Left ventricle myocardium superior (tissue), 1 donor: Measurements from ENCODE around the gene CALD1. TPM values are rescaled to one million over a fixed set of nuclear protein-coding genes. Genes with fewer than 3 reads are reported as not detected.

Experiments used
- ATAC-seq: fragments of 200-7000 bp; cut with Tn5 transposase; one replicate; pipeline ENCODE4 v1.9.1; 2020; ENCODE audit warnings: mild to moderate bottlenecking, moderate library complexity
- DNase-seq: peaks from one replicate; pipeline ENCODE4 v3.0.0-alpha.2; 2020
- intact Hi-C: fragments of 100-400 bp; cut with micrococcal nuclease; formaldehyde crosslinking; loops from one replicate; pipeline ENCODE4 v1.11.0; 2022
- total RNA-seq: library from RNA; stranded (reverse); fragmentation: NEBNext Ultra II Directional; extraction: Animal tissue kit (Norgen Biotek cat#: 25700); gene quantifications from one replicate; pipeline ENCODE4 v1.2.1, GENCODE V29; 2021
- donor health status: DM: no; HTN: yes; CAD: no; lungs with severe emphysema.

Gene CALD1
- total RNA-seq, 1 donor from 2014 or later: 118 TPM

DNA sequence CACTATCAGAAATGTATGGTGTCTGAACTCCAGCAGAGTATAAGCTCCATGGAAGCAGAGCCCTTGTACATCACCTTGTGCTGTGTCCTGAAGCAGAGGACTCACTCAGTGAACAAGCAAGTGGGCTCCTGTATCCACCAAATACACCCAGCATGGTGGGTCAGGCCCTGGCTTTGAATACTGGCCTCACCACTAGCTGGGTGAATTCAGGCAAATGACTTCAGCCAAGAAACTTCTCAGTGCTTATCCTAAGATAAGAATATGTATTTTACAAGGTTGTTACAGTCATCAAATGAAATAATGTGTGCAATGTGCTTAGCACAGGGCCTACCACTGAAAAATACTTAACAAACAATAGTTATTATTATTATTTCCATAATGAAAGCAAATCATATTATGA lies 62.6 kb downstream of the CALD1 start:
- DNase-seq: no peak
- peak; percentile 39 for ATAC-seq
- intact Hi-C loops: no loop called here

DNA sequence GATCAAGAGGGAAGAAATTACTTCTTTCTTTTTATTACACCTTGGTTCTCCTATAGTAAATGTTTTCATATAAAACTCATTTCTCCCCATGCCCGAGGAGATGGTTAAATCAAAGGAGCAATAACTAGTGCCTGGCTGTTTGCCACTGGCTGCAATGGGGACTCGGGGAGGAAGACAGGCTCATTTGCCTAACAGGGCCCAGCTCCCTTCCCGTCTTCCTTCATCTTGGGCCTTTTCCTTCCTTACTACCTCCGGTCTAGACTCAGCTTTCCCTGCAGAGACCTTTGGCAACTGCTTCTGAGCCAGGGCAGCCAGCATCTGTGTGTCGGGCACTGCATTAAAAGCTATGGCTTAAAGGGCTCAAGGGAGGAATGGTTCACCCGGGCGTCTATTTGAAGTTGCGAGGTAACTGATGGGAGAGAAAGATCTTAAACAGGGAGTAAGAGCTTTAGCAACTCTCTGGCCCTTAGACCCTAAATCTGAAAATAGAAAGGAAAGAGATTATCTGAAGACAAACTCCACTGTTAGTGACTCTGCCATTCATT lies 63.5 kb downstream of the CALD1 start:
- ATAC-seq (peak; percentile 22), DNase-seq (peak; percentile 38)
- intact Hi-C loops: no loop called here

DNA sequence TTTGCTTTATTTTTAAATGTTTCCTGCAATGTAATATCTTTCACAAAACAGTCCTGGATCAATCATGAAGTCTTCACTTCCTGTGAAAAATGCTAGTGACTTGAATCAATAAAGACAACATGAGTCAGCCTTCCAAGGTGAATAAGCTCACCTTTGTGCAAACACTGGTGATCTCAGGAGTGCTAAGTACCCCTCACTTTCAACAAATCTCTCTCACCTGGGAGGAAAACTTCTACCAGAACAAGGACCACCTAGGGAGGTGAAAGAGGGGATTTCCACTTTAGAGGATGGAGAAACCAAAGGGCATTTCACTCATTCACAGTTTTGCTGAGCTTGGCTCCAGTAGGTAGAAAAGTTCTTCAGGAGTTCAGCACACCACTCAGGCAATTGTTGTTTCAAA lies 64.8 kb downstream of the CALD1 start:
- intact Hi-C loops: no loop called here
- no peak for DNase-seq

DNA sequence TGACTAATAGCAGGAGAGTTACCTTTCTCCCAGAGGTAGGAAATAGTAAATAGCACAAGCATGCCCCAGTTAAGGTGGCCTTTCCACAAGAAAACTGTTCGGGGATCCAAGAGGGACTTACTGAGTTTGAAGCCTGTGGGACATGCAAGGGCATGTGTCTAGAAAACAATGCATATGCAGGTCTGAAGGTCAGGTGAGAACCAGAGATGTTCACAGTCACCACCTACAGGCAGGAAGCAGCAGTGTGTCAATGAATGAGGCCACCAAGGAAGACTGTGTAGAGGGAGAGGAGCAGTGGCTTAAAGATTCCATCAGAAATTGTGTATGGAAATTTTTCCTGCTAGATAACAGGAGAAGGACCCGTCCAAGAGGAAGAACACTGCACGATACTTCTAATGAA lies 66.0 kb downstream of the CALD1 start:
- ATAC-seq: peak; percentile 28
- intact Hi-C loops: no loop called here
- DNase-seq: no peak

More for the DNA sequence above, 64.8 kb downstream of the CALD1 start:
- ATAC-seq: no peak

DNA sequence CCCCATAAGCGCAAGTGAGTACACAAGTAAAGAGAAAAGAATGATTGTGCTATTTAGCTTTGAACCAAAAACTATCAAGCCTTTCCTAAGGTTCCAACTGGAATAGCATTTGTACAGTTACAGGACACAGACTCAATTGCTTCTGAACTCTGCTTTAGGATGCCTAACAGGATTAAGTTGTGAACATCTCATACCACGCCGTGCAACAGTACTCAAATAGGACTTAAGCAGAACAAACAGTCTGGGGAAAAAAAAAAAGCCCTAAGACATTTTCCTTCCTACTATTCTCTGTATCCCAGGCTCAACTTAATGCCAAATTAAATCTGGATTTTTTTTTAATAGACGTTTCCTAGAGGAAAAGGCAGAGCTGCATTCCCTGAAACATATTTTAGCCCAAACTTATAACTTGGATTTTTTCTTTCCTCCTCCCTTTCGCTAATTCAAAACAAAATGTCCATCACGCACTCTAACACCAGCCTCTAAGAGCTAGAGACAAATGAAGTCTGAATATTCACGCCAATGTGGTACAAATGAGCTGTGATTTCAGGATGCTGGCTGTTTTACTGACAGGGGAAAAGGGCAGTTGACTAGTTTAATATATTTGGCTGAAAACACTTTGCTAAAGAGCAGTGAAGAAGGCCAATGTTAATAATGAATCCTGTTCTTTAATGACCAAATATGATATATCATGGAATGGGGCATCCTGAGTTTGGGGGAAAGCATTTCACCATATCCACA lies 68.6 kb downstream of the CALD1 start:
- intact Hi-C loops: no loop called here
- ATAC-seq (no peak), DNase-seq (no peak)

DNA sequence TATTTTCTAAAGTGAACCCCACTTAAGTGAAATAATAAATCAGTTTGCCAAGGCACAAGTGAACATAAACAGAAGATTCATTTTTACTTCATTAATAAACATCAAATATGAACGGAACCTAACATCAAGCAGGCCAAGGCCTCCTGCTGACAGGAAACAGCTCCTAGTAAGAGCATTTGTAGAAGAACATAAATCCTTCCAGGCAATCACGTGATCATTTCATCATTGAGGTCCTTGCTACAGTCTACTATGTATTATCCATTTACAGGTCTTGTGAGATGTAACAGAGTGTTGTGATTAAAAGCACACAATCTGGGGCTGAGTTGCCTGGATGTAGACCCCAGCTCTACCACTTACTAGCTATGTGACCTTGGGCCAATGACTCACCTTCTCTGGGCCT lies 70.6 kb downstream of the CALD1 start:
- intact Hi-C loops: no loop called here
- ATAC-seq: no peak

DNA sequence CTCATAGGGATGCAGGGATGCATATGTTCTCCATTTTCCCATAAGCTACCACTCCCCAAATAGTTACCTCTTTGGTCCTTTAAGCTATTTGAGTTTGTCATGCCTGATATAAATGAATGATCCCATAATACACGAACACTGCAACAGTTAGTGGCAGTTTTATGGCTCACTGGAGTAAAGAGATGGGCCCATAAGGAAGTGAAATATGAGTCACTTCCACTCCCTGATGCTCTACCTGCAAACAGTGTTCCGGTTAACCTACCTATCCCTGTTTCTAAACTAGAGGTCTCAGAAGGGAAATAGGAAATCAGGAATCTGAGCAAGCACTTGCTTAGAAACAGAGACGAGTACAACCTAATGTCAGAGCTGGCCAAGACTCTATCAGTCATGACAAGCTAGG lies 71.7 kb downstream of the CALD1 start:
- no peak for ATAC-seq
- no peak for DNase-seq
- intact Hi-C loops: no loop called here

More for the DNA sequence above, 70.6 kb downstream of the CALD1 start:
- DNase-seq: no peak

DNA sequence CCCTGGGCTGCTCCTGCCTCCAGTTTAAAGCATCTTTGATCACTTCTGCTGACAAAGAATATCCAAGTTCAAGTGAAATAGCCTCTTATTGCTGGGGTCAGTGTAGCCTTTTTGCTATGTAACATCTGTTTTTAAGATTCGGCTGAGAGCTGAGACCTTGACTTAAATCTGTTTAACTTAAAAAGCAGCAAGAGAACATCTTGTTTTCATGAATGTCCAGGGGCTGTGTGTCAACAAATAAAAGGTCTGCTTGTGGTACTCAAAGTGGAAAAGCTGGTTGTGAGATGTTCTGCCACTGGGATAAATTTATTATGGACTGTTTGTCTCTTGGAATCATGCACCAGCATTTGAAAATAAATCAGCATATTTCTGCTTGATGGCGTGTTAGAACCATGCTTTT lies 73.2 kb downstream of the CALD1 start:
- intact Hi-C loops: no loop called here
- ATAC-seq: no peak
- DNase-seq: no peak

DNA sequence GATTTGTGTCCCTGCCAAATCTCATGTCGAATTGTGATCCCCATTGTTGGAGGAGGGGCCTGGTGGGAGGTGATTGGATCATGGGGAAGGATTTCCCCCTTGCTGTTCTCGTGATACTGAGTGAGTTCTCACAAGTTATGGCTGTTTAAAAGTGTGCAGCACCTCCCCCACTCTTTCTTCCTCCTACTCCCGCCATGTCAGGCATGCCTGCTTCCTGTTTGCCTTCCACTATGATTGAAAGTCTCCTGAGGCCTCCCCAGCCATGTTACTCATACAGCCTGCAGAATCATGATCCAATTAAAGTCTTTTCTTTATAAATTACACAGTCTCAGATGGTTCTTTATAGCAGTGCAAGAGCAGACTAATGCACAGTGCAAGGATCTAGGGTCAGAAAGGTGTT lies 75.4 kb downstream of the CALD1 start:
- intact Hi-C loops: no loop called here
- DNase-seq (no peak), ATAC-seq (peak; percentile 3)

DNA sequence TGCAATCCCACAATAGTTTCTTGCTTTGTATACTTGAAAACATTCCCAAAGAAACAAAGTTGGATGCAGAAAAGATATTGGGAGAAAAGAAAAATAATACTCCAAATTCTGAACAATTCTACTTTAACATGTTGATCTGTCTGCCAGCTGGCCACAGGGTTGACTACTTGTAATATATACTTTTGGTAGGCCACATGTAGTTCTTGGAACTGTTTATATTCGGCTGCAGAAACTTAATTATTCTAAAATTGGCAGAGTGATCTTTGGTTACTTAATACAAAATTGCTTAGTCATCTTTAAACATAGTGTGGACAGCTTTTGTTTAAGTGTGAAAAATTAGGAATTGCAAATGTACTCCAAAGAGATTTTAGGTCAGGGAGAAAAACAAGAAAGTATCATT lies 76.0 kb downstream of the CALD1 start:
- DNase-seq (no peak), ATAC-seq (no peak)
- intact Hi-C loops: no loop called here

DNA sequence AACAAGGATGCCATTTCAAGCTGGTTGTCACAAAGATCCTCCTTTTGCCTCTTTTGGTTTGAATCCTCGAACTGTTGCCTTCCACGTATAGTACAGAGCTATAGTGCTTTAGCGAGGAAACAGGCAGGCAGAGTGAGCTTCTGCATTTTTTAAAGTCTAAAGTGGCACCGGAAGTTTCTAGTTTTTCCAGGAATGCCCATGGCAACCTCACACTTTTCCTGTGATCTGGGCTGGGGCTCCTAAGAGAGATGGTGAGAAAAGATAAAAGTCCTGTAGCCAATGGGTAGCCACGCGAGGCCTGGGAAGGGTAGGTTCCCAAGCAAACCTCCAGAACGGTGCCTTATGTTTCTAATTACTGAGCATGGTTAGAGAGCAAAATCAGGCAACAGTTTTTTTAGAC lies 76.7 kb downstream of the CALD1 start:
- ATAC-seq (peak; percentile 28), DNase-seq (no peak)
- intact Hi-C loops: no loop called here

DNA sequence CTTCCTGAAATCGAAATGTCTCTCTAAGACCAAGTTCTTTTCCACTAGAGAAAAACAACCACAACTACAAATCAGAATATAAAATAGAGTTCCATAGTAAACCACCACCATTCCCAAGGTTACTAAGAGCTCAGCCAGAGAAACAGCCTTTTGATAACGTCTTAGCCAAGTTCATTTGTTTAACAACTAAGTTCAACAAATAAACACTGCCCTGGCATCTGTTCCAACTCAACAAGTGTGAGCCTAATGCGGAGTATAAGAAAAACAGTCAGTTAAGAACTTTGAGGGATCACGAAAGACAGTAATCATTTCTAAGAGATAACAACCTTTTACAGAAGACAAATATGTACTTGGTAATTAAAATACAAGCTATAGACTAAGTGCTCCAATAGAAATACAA lies 77.3 kb downstream of the CALD1 start:
- ATAC-seq (peak; percentile 34), DNase-seq (no peak)
- intact Hi-C loops: no loop called here

DNA sequence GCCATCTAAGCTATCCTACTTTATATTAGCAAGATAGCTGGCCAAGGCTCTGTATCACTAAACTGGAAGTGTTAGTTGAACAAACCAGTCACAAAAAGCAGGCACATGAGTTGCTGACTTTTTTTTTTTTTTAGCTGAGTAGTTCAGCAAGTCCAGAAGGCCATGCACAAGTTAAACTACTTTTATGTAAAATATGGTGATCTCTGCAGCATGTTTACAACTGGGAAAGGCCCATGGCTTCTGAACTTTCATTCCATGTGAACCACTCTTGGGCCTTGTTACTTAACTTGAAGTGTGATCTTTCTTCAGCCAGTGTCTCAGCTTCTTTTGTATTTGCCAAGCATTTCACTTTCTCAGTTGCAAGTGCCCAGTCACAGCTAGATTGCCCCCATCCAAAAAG lies 78.5 kb downstream of the CALD1 start:
- ATAC-seq (peak; percentile 17), DNase-seq (no peak)
- intact Hi-C loops: no loop called here

DNA sequence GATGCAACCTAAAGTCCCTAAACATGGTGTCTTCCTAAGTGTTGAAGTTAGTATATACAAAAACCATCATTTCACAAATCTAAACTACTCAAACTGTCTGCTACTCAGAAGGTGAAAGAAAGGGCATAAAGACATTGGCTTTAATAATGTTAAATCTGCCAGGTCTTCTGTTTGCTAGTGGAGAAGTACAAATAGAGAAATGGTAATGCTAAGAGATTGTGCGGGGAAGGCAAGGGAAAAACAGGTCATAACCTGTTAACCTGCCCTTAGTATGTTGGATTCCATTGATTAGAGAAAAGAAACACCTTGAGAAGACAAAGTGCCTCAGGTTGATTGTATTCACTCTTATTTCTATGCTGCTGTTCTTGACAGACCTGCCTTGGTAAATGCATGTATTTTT lies 80.3 kb downstream of the CALD1 start:
- no peak for ATAC-seq
- intact Hi-C loops: no loop called here
- DNase-seq: no peak

DNA sequence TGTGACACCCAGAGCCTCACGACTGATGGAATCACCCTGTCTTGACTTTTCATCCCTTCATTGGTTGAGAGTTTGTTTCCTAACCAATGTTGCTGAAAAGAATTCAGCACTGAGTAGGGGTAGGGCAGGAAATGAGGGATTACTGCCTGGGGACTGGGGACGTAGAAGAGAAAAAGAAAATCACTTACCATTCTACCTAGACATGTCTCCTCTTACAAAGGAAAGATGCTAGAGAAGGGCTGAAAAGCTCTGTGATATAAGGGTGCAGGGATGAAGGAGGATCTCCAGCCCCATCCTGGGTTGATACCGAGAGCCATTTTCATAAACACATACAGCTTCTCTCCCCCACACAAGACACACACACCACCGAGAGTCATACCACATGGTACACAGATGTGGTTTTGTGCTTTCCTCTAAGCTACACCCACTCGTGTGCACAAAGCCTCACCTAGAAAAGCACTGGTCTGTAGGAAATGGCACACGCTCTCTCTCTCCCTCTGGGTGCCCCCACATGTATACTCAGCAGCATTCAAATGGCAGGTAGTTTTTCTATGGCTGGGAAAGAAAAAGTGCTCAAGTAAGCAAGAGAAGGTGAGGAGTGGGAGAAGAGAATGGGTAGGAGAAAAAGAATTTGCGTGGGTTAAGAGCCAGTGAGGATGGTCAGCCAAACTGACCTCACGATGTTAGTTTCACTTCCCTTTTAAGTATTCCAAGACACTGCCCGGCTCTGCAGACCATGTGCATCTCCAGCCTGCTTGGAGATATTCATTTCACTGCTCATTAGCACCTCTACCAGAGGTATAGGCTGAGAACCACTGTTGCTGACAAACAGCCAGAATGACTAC lies 85.8 kb downstream of the CALD1 start:
- DNase-seq (no peak), ATAC-seq (peak; percentile 61)
- intact Hi-C loops: no loop called here

DNA sequence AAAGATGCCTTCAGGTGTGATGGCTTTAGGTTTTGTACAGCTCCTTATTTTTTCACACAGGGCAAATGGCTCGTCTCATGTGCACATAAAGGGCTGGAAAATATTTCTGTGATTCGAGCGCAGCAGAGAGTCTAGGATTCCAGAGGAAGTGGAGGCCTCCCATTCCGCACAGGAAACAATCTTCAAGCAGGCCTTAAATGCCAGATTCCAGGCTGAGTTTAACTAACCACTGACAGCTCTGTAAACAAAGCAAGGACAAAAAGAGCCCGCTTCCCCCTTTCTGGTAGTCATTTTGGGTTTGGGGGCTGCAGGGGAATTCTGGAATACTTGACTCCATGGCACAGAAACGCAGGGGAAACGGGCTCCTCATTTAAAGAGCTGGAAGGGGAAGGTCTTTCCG lies 87.2 kb downstream of the CALD1 start:
- intact Hi-C loops: no loop called here
- peak; percentile 33 for ATAC-seq

DNA sequence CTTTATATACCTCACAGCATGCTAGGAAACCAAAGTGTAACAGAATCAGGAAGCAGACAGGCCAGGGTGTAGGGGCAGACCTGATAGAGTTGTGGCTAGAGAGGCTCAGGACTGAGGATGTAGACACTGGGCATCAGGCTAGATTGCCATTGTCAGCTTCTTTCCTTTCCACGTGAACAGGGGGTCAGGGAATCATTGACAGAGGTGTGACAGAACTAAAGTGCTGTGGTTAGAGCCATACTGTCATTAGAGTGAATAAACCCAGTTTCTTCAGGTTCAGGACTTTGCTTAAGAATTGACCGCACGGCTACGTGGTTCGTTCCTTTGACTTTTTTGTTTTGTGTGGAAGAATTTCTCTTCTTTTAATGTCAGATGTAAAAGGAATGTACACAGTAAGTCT lies 90.7 kb downstream of the CALD1 start:
- DNase-seq (no peak), ATAC-seq (peak; percentile 4)
- intact Hi-C loops: no loop called here

More for the DNA sequence above, 87.2 kb downstream of the CALD1 start:
- DNase-seq: no peak

DNA sequence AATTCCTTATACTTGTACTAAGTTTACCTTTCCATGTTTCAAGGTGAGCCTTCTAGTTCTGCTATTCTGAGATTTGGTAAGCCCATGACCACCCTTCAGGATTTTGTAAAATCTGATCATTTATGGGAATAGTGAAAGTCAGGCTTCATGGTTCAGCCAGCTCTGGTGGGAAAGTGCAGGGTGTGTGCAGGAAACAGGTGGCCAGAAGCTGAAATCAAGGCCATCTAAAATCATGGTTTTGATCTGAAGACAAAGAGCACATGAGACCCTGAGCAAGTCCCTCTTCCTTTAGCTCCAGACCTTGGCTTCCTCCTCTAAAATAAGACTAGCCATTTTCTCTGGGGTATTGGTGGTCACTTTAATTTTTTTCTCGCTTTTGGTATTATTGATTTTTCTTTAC lies 91.3 kb downstream of the CALD1 start:
- intact Hi-C loops: no loop called here
- ATAC-seq (no peak), DNase-seq (no peak)

DNA sequence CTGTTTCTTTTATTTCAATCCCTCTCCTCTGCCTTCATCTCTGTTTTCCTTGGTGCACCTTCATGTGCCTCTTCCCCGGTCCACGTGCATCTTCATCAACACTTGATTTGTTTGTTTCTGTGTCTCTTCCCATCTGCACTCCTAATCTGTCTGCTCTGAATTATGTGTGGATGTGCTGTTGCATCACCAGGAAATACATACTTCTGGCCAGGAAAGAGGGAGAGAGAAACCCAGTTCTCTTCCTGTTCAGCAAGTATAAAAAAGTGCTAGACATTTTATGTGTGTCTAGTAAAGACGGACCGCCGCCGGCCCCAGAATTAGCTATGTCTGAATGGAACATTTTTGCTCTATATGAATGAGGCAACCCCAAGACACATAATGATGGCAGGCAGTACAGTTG lies 93.8 kb downstream of the CALD1 start:
- intact Hi-C loops: no loop called here
- DNase-seq (no peak), ATAC-seq (peak; percentile 35)

DNA sequence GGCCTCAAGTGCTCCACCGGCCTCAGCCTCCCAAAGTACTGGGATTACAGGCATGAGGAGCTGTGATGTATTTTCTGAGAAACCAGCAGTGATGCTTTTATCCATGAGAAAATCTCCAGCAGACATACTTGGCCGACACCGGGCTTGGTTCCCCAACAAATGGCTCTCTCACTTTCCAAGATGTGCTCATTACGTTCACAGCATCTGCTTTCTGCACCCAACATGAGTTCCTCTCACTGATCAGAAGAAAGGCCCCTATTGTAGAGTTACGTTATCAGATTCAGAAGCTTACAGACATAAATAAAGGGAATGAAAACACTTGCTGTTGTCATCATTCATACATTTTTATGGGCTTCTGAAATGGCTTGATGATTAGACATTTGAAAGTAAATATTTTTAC lies 95.0 kb downstream of the CALD1 start:
- intact Hi-C loops: no loop called here

More for the DNA sequence above, 95.0 kb downstream of the CALD1 start:
- no peak for DNase-seq
- no peak for ATAC-seq
